HepG2 (cell line): ENCODE measurements around the gene TOR4A. TPM values are rescaled to one million over a fixed set of nuclear protein-coding genes. Genes with fewer than 3 reads are reported as not detected.
A peak's percentile ranks its signal among the peaks of the same experiment; 100 is the strongest.

Source experiments
- AHR ChIP-seq: IDR thresholded peaks from 2 replicates; pipeline ENCODE4 v1.6.1; 2018; ENCODE audit warnings: missing genetic modification reagents, missing compliant biosample characterization
- BCLAF1 ChIP-seq: fragments of 450-650 bp; IDR thresholded peaks from 2 replicates; pipeline ENCODE4 v1.6.1; 2017; ENCODE audit warnings: mild to moderate bottlenecking
- DNMT3B ChIP-seq: conservative IDR thresholded peaks from 2 replicates; pipeline ENCODE4 v1.6.1; 2016; ENCODE audit warnings: missing biosample characterization, control low read depth
- ELF3 ChIP-seq: IDR thresholded peaks from 2 replicates; pipeline ENCODE4 v1.6.1; 2016; ENCODE audit warnings: missing genetic modification reagents, missing compliant biosample characterization
- ELK4 ChIP-seq: sonication (generic); formaldehyde crosslinking; IDR thresholded peaks from 2 replicates; pipeline ENCODE4 v1.9.0; 2021; ENCODE audit warnings: missing genetic modification reagents, borderline replicate concordance
- EZH2 ChIP-seq: conservative IDR thresholded peaks from 2 replicates; pipeline ENCODE4 v1.6.1; 2012; ENCODE audit warnings: mild to moderate bottlenecking, low read depth, low read length, moderate library complexity
- HNRNPL ChIP-seq: fragments of 200-400 bp; formaldehyde crosslinking; IDR thresholded peaks from 2 replicates; pipeline ENCODE4 v1.6.1; 2017; ENCODE audit warnings: mild to moderate bottlenecking, low read depth, low read length
- JUN ChIP-seq: sonication (generic); formaldehyde crosslinking; IDR thresholded peaks from 2 replicates; pipeline ENCODE4 v1.4.0; 2020; ENCODE audit warnings: mild to moderate bottlenecking, missing genetic modification reagents
- MAFF ChIP-seq: IDR thresholded peaks from 2 replicates; pipeline ENCODE4 v1.6.1; 2011; ENCODE audit warnings: low read depth, low read length, improper control_type of control experiment
- MYNN ChIP-seq: sonication (generic); formaldehyde crosslinking; IDR thresholded peaks from 2 replicates; pipeline ENCODE4 v1.4.0; 2020; ENCODE audit warnings: mild to moderate bottlenecking, low read depth, missing genetic modification reagents
- PPARG ChIP-seq: conservative IDR thresholded peaks from 2 replicates; pipeline ENCODE4 v1.6.1; 2016; ENCODE audit warnings: missing biosample characterization, missing genetic modification reagents
- SIX4 ChIP-seq: sonication (generic); formaldehyde crosslinking; IDR thresholded peaks from 2 replicates; pipeline ENCODE4 v1.4.0; 2020; ENCODE audit warnings: missing genetic modification reagents
- TEF ChIP-seq: sonication (generic); formaldehyde crosslinking; IDR thresholded peaks from 2 replicates; pipeline ENCODE4 v1.5.0; 2020; ENCODE audit warnings: missing genetic modification reagents
- ZBTB49 ChIP-seq: sonication (generic); formaldehyde crosslinking; IDR thresholded peaks from 2 replicates; pipeline ENCODE4 v1.4.0; 2020; ENCODE audit warnings: missing genetic modification reagents, borderline replicate concordance
- ZNF569 ChIP-seq: sonication (generic); formaldehyde crosslinking; IDR thresholded peaks from 2 replicates; pipeline ENCODE4 v1.5.0; 2020; ENCODE audit warnings: mild to moderate bottlenecking, missing genetic modification reagents, moderate library complexity, borderline replicate concordance
- polyA plus RNA-seq, 8 experiments: library from polyadenylated mRNA; depleted of rRNA in 3 of 8; stranded (reverse) in 7 of 8; unstranded in 1 of 8; fragments of >200 nt; fragmentation: Illumina TruSeq in 4 of 8; extraction: Trizol in 4 of 8; gene quantifications; 2 replicates each; pipeline versions ENCODE4 v1.2.1 to v1.2.3, GENCODE V29; 2011 to 2016; ENCODE audit warnings: low read depth in 4 of 8, missing spikeins in 1 of 8, mixed read lengths in 1 of 8; ENCODE audit not compliant: insufficient read depth in 1 of 8
- total RNA-seq, 5 experiments: library from RNA; depleted of rRNA; stranded (reverse); fragments of >200 nt; fragmentation: Illumina TruSeq; extraction: Trizol; gene quantifications; 2 replicates each; pipeline ENCODE4 v1.2.3, GENCODE V29; 2016; ENCODE audit warnings: low read depth in 1 of 5
- TF ChIP-seq, protein P1 (sequence below): sonication (generic); formaldehyde crosslinking; IDR thresholded peaks from 2 replicates; pipeline ENCODE4 v1.5.0; 2020; ENCODE audit warnings: mild to moderate bottlenecking, missing genetic modification reagents, moderate library complexity
- TF ChIP-seq, protein P2 (sequence below): sonication (generic); formaldehyde crosslinking; IDR thresholded peaks from 2 replicates; pipeline ENCODE4 v1.4.0; 2020; ENCODE audit warnings: mild to moderate bottlenecking, missing genetic modification reagents

The TOR4A gene
- total and polyA plus RNA-seq, 2 of the 13 experiments (the other 11 are each of a cell fraction or from before 2014, with no cell fraction given): 11.1 to 14.2 TPM

GRCh38 chr9:137319011-137319738 lies 41.6 kb downstream of the TOR4A start (continued):
- TF ChIP-seq ZBTB49 (no peak), BCLAF1 (no peak), MAFF (no peak), SIX4 (CRISPR knock-in tag) (no peak), ZNF569 (CRISPR knock-in tag) (no peak), DNMT3B (CRISPR knock-in tag) (no peak), ELK4 (CRISPR knock-in tag) (no peak), JUN (CRISPR knock-in tag) (no peak), AHR (CRISPR knock-in tag) (no peak), MYNN (CRISPR knock-in tag) (no peak), TEF (CRISPR knock-in tag) (no peak), HNRNPL (peak; percentile 66; the same call in 1 of the 2 replicates), PPARG (no peak), ELF3 (CRISPR knock-in tag) (no peak), EZH2 (no peak)
- TF ChIP-seq, protein P1, sequence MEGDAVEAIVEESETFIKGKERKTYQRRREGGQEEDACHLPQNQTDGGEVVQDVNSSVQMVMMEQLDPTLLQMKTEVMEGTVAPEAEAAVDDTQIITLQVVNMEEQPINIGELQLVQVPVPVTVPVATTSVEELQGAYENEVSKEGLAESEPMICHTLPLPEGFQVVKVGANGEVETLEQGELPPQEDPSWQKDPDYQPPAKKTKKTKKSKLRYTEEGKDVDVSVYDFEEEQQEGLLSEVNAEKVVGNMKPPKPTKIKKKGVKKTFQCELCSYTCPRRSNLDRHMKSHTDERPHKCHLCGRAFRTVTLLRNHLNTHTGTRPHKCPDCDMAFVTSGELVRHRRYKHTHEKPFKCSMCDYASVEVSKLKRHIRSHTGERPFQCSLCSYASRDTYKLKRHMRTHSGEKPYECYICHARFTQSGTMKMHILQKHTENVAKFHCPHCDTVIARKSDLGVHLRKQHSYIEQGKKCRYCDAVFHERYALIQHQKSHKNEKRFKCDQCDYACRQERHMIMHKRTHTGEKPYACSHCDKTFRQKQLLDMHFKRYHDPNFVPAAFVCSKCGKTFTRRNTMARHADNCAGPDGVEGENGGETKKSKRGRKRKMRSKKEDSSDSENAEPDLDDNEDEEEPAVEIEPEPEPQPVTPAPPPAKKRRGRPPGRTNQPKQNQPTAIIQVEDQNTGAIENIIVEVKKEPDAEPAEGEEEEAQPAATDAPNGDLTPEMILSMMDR (CRISPR knock-in tag): peak; percentile 82
- TF ChIP-seq, protein P2, sequence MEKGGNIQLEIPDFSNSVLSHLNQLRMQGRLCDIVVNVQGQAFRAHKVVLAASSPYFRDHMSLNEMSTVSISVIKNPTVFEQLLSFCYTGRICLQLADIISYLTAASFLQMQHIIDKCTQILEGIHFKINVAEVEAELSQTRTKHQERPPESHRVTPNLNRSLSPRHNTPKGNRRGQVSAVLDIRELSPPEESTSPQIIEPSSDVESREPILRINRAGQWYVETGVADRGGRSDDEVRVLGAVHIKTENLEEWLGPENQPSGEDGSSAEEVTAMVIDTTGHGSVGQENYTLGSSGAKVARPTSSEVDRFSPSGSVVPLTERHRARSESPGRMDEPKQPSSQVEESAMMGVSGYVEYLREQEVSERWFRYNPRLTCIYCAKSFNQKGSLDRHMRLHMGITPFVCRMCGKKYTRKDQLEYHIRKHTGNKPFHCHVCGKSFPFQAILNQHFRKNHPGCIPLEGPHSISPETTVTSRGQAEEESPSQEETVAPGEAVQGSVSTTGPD (CRISPR knock-in tag): no peak
